ENCODE results near the gene FAM111A.

DNA sequence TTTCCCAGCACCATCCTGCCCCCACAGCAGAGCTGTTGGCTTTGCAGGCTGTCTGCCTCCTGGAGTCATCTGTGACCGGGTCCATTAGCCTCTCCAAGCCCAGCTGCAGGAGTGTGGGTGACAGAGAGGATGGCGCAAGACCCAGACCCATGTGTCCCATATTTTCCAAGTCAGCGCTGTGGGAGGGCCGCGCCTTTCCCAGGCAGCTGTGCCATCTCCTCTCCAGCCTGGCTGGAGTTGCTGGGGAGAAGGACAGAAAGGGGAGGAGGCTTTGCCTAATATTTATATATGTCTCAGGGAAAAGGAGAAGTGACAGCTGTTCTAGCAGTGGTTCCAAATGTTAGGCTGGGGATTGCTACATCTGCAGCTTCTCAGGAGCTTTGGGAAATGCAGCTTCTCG is 44.9 kb downstream of the FAM111A start:
- TF ChIP-seq, protein P1, sequence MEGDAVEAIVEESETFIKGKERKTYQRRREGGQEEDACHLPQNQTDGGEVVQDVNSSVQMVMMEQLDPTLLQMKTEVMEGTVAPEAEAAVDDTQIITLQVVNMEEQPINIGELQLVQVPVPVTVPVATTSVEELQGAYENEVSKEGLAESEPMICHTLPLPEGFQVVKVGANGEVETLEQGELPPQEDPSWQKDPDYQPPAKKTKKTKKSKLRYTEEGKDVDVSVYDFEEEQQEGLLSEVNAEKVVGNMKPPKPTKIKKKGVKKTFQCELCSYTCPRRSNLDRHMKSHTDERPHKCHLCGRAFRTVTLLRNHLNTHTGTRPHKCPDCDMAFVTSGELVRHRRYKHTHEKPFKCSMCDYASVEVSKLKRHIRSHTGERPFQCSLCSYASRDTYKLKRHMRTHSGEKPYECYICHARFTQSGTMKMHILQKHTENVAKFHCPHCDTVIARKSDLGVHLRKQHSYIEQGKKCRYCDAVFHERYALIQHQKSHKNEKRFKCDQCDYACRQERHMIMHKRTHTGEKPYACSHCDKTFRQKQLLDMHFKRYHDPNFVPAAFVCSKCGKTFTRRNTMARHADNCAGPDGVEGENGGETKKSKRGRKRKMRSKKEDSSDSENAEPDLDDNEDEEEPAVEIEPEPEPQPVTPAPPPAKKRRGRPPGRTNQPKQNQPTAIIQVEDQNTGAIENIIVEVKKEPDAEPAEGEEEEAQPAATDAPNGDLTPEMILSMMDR (IDR thresholded peaks at IDR 0.05) = no peak
- no peak for TF ChIP-seq POLR2A (IDR thresholded peaks at IDR 0.05)
